HepG2 (cell line): ENCODE results near the gene AHCY. TPM values are rescaled to one million over a fixed set of nuclear protein-coding genes. Genes with fewer than 3 reads are reported as not detected.

Experiments used
- ATAC-seq: fragments of 200-7000 bp; cut with Tn5 transposase; 3 replicates; pipeline ENCODE4 v1.9.1; 2020; ENCODE audit warnings: mild to moderate bottlenecking, moderate library complexity
- BruUV-seq: library from RNA; stranded (reverse); fragments of 400-500 nt; replicated peaks from 2 replicates; lab custom pipeline; 2021; lab: Mats Ljungman, UMichigan
- CTCF ChIA-PET: fragments of 300-600 bp; formaldehyde crosslinking; extraction: SDS; loops from one replicate; lab custom pipeline; 2021; ENCODE audit warnings: low total read pairs, inconsistent platforms, low intra/inter-chr PET ratio; lab: Yijun Ruan, JAX
- POLR2A ChIA-PET: fragments of 350-600 bp; sonication (Branson Sonifier 250); formaldehyde crosslinking; loops from one replicate; lab custom pipeline; 2020; ENCODE audit warnings: antibody characterized with exemption, inconsistent platforms; lab: Yijun Ruan, JAX
- DNase-seq: peaks from one replicate; pipeline ENCODE4 v3.0.0-alpha.2; 2015; ENCODE audit warnings: low spot score
- FAIRE-seq: peaks from 3 replicates; lab custom pipeline; 2011; peaks lifted over from hg19 to GRCh38; lab: Jason Lieb, UNC
- H2AFZ ChIP-seq: one replicate; pipeline ENCODE4 v1.6.1; 2011; ENCODE audit warnings: low read length, inconsistent platforms
- H3K27ac ChIP-seq: fragments of 300-600 bp; 3 replicates; pipeline ENCODE4 v1.8.0; 2011; ENCODE audit warnings: mixed run types, mild to moderate bottlenecking, mixed read lengths, low read length, inconsistent platforms; ENCODE audit not compliant: insufficient read depth; ENCODE audit errors: extremely low read length
- H3K27me3 ChIP-seq, 2 experiments: fragments of 200-600 bp in 1 of 2; 2 replicates in 1 of 2; 3 replicates in 1 of 2; pipeline versions ENCODE4 v1.6.0 to v1.8.0; 2011; ENCODE audit warnings: low read length in 2 of 2, mild to moderate bottlenecking in 2 of 2, moderate library complexity in 2 of 2, inconsistent platforms in 1 of 2; ENCODE audit not compliant: insufficient read depth in 2 of 2, control insufficient read depth in 1 of 2
- H3K36me3 ChIP-seq, 2 experiments: fragments of 200-600 bp in 1 of 2; replicated peaks in 1 of 2; 2 replicates in 1 of 2; 3 replicates in 1 of 2; pipeline versions ENCODE4 v1.5.1 to v1.8.0; 2011; ENCODE audit warnings: low read length in 2 of 2, inconsistent platforms in 1 of 2; ENCODE audit not compliant: insufficient read depth in 2 of 2, control insufficient read depth in 1 of 2
- H3K4me1 ChIP-seq: 2 replicates; pipeline ENCODE4 v1.5.1; 2012; ENCODE audit warnings: low read length, inconsistent platforms; ENCODE audit not compliant: insufficient read depth
- H3K4me2 ChIP-seq: 2 replicates; pipeline ENCODE4 v1.6.0; 2011; ENCODE audit warnings: low read depth, low read length, inconsistent platforms
- H3K4me3 ChIP-seq, 3 experiments: fragments of 200-600 bp in 1 of 3; sonication (generic), shearing (Covaris generic) in 1 of 3; replicated peaks in 1 of 3; 2 replicates each; pipeline ENCODE4 v1.5.1; 2011 to 2016; ENCODE audit warnings: low read length in 3 of 3, inconsistent platforms in 2 of 3, low read depth in 2 of 3, mild to moderate bottlenecking in 2 of 3, control low read depth in 1 of 3, mixed read lengths in 1 of 3; ENCODE audit not compliant: insufficient read depth in 1 of 3
- H3K79me2 ChIP-seq: one replicate; pipeline ENCODE4 v1.6.1; 2011; ENCODE audit warnings: low read length, inconsistent platforms; ENCODE audit not compliant: insufficient read depth
- H3K9ac ChIP-seq: 2 replicates; pipeline ENCODE4 v1.6.0; 2011; ENCODE audit warnings: mild to moderate bottlenecking, low read depth, low read length, inconsistent platforms; ENCODE audit not compliant: insufficient read depth
- H3K9me3 ChIP-seq: 2 replicates; pipeline ENCODE4 v1.5.1; 2012; ENCODE audit warnings: mild to moderate bottlenecking, low read length
- H4K20me1 ChIP-seq: 2 replicates; pipeline ENCODE4 v1.6.0; 2011; ENCODE audit warnings: inconsistent platforms, mild to moderate bottlenecking, low read length, moderate library complexity; ENCODE audit not compliant: insufficient read depth
- CREM ChIP-seq, 2 experiments: sonication (generic) in 1 of 2; formaldehyde crosslinking in 1 of 2; IDR thresholded peaks; 2 replicates each; pipeline versions ENCODE4 v1.4.0 to v1.6.1; 2016 to 2020; ENCODE audit warnings: antibody characterized with exemption in 1 of 2, mild to moderate bottlenecking in 1 of 2, missing genetic modification reagents in 1 of 2
- EHMT2 ChIP-seq: fragments of 200-600 bp; sonication (generic); IDR thresholded peaks from 2 replicates; pipeline ENCODE4 v1.7.0; 2017; ENCODE audit warnings: antibody characterized with exemption, low read depth, low read length, borderline replicate concordance
- HCFC1 ChIP-seq: fragments of 150-350 bp; IDR thresholded peaks from 2 replicates; pipeline ENCODE4 v1.6.1; 2014; ENCODE audit warnings: low read depth, low read length
- RBAK ChIP-seq: sonication (generic); formaldehyde crosslinking; IDR thresholded peaks from 2 replicates; pipeline ENCODE4 v1.5.1; 2020; ENCODE audit warnings: mild to moderate bottlenecking, missing genetic modification reagents
- RCOR2 ChIP-seq: IDR thresholded peaks from 2 replicates; pipeline ENCODE4 v1.6.1; 2016; ENCODE audit warnings: missing biosample characterization, missing genetic modification reagents
- RXRA ChIP-seq: sonication (generic); formaldehyde crosslinking; IDR thresholded peaks from 2 replicates; pipeline ENCODE4 v1.5.1; 2020; ENCODE audit warnings: missing genetic modification reagents
- ZNF318 ChIP-seq: sonication (generic); formaldehyde crosslinking; IDR thresholded peaks from 2 replicates; pipeline ENCODE4 v1.4.0; 2020; ENCODE audit warnings: mild to moderate bottlenecking, missing genetic modification reagents
- ZNF331 ChIP-seq: sonication (generic); formaldehyde crosslinking; IDR thresholded peaks from 2 replicates; pipeline ENCODE4 v1.4.0; 2020; ENCODE audit warnings: missing genetic modification reagents
- ZNF547 ChIP-seq: sonication (generic); formaldehyde crosslinking; IDR thresholded peaks from 2 replicates; pipeline ENCODE4 v1.5.1; 2020; ENCODE audit warnings: mild to moderate bottlenecking, missing genetic modification reagents
- ZNF563 ChIP-seq: sonication (generic); formaldehyde crosslinking; IDR thresholded peaks from 2 replicates; pipeline ENCODE4 v1.8.0; 2022; ENCODE audit warnings: mild to moderate bottlenecking, moderate library complexity, missing genetic modification reagents
- WGBS: methylation state at CpG from one replicate; pipeline ENCODE4 v1.1.6; 2017; ENCODE audit warnings: low lambda C conversion rate; 5-methylcytosine and 5-hydroxymethylcytosine counted together
- in situ Hi-C: cut with HindIII; loops from 2 replicates; pipeline ENCODE4 v1.10.0; 2017; ENCODE audit warnings: low pct_unique_long_range_greater_than_20kb; ENCODE audit not compliant: extremely low pct_ligation_motif_present
- intact Hi-C: fragments of 100-400 bp; cut with micrococcal nuclease; formaldehyde crosslinking; loops from one replicate; pipeline ENCODE4 v1.10.0; 2022; ENCODE audit not compliant: unreplicated experiment
- polyA plus RNA-seq, 8 experiments: library from polyadenylated mRNA; depleted of rRNA in 3 of 8; stranded (reverse) in 7 of 8; unstranded in 1 of 8; fragments of >200 nt; fragmentation: Illumina TruSeq in 4 of 8; extraction: Trizol in 4 of 8; gene quantifications; 2 replicates each; pipeline versions ENCODE4 v1.2.1 to v1.2.3, GENCODE V29; 2011 to 2016; ENCODE audit warnings: low read depth in 4 of 8, missing spikeins in 1 of 8, mixed read lengths in 1 of 8; ENCODE audit not compliant: insufficient read depth in 1 of 8
- total RNA-seq, 5 experiments: library from RNA; depleted of rRNA; stranded (reverse); fragments of >200 nt; fragmentation: Illumina TruSeq; extraction: Trizol; gene quantifications; 2 replicates each; pipeline ENCODE4 v1.2.3, GENCODE V29; 2016; ENCODE audit warnings: low read depth in 1 of 5
- TF ChIP-seq, protein P1 (sequence below): sonication (generic); formaldehyde crosslinking; IDR thresholded peaks from 2 replicates; pipeline ENCODE4 v1.4.0; 2020; ENCODE audit warnings: missing genetic modification reagents, borderline replicate concordance
- TF ChIP-seq, protein P2 (sequence below): sonication (generic); formaldehyde crosslinking; IDR thresholded peaks from 2 replicates; pipeline ENCODE4 v1.8.1; 2023; ENCODE audit warnings: mild to moderate bottlenecking, inconsistent platforms, moderate library complexity, missing genetic modification reagents, borderline replicate concordance

The AHCY gene
- total and polyA plus RNA-seq, 2 of the 13 experiments (the other 11 are each of a cell fraction or from before 2014, with no cell fraction given) = 407 to 419 TPM

GRCh38 chr20:34282041-34282440 is 21.1 kb downstream of the AHCY start:
- CTCF ChIA-PET = no interaction called here
- intact Hi-C loops (no loop called here), in situ Hi-C loops (no loop called here)
- Histone ChIP-seq H4K20me1 (no peaks in the 10 kb centered on the region), H3K27me3 (no peaks in the 10 kb centered on the region), H2AFZ (no peak overlapping the region), H3K36me3 (peaks cover 55 to 92% of the 10 kb centered on the region in 2 experiments), H3K4me1 (peaks cover 12% of the 10 kb centered on the region), H3K79me2 (no peaks in the 10 kb centered on the region), H3K9me3 (no peaks in the 10 kb centered on the region), H3K4me2 (no peak overlapping the region), H3K4me3 (no peak overlapping the region), H3K9ac (no peak overlapping the region), H3K27ac (no peak overlapping the region)
- DNase-seq = no peak
- FAIRE-seq = no peak
- WGBS = 98% methylated on average over 4 of the region's 4 CpGs
- no TSS peak for BruUV-seq
- ATAC-seq = no peak
- POLR2A ChIA-PET = no interaction called here
- no peak for TF ChIP-seq RCOR2 (CRISPR knock-in tag)
- no peak for TF ChIP-seq HCFC1
- no peak for TF ChIP-seq RXRA (CRISPR knock-in tag)
- TF ChIP-seq CREM (IDR thresholded peaks at IDR 0.05) = no peak
- TF ChIP-seq CREM (CRISPR knock-in tag; IDR thresholded peaks at IDR 0.05) = no peak
- no peak for TF ChIP-seq EHMT2
- TF ChIP-seq, protein P1, sequence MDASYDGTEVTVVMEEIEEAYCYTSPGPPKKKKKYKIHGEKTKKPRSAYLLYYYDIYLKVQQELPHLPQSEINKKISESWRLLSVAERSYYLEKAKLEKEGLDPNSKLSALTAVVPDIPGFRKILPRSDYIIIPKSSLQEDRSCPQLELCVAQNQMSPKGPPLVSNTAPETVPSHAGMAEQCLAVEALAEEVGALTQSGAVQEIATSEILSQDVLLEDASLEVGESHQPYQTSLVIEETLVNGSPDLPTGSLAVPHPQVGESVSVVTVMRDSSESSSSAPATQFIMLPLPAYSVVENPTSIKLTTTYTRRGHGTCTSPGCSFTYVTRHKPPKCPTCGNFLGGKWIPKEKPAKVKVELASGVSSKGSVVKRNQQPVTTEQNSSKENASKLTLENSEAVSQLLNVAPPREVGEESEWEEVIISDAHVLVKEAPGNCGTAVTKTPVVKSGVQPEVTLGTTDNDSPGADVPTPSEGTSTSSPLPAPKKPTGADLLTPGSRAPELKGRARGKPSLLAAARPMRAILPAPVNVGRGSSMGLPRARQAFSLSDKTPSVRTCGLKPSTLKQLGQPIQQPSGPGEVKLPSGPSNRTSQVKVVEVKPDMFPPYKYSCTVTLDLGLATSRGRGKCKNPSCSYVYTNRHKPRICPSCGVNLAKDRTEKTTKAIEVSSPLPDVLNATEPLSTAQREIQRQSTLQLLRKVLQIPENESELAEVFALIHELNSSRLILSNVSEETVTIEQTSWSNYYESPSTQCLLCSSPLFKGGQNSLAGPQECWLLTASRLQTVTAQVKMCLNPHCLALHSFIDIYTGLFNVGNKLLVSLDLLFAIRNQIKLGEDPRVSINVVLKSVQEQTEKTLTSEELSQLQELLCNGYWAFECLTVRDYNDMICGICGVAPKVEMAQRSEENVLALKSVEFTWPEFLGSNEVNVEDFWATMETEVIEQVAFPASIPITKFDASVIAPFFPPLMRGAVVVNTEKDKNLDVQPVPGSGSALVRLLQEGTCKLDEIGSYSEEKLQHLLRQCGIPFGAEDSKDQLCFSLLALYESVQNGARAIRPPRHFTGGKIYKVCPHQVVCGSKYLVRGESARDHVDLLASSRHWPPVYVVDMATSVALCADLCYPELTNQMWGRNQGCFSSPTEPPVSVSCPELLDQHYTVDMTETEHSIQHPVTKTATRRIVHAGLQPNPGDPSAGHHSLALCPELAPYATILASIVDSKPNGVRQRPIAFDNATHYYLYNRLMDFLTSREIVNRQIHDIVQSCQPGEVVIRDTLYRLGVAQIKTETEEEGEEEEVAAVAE (CRISPR knock-in tag) = no peak
- TF ChIP-seq ZNF547 (CRISPR knock-in tag) = no peak
- TF ChIP-seq ZNF563 (CRISPR knock-in tag) = no peak
- TF ChIP-seq RBAK = no peak
- no peak for TF ChIP-seq ZNF318
- no peak for TF ChIP-seq ZNF331 (CRISPR knock-in tag)
- TF ChIP-seq, protein P2, sequence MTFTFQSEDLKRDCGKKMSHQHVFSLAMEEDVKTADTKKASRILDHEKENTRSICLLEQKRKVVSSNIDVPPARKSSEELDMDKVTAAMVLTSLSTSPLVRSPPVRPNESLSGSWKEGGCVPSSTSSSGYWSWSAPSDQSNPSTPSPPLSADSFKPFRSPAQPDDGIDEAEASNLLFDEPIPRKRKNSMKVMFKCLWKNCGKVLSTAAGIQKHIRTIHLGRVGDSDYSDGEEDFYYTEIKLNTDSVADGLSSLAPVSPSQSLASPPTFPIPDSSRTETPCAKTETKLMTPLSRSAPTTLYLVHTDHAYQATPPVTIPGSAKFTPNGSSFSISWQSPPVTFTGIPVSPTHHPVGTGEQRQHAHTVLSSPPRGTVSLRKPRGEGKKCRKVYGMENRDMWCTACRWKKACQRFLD = no peak
